Activated T-cell treated with anti-CD3 and anti-CD28 coated beads for 4 hours (primary cell): Measurements from ENCODE around the gene ATRNL1.
A peak's percentile ranks its signal among the peaks of the same experiment; 100 is the strongest.
"Not testable (repeated sequence)": the region's sequence is repeated elsewhere in the genome, so short reads cannot be mapped to it uniquely, and the experiment has no call there.

Source experiments
- DNase-seq: peaks from one replicate; pipeline ENCODE4 v3.0.0-alpha.2; 2020

The ATRNL1 gene

GRCh38 chr10:115091161-115091560 is 2.0 kb upstream of the ATRNL1 start:
- DNase-seq = no peak

- DNase-seq = no peak
Observed at GRCh38 chr10:115092258-115092554, 959 bp upstream of the ATRNL1 start.

GRCh38 chr10:115092555-115093285 is 445 bp upstream of the ATRNL1 start:
- peak; percentile 14 for DNase-seq

- no peak for DNase-seq
Observed at GRCh38 chr10:115093776-115094408, 727 bp downstream of the ATRNL1 start.

GRCh38 chr10:115094416-115095140 is 1.4 kb downstream of the ATRNL1 start:
- DNase-seq = no peak

GRCh38 chr10:115095758-115096157 is 2.6 kb downstream of the ATRNL1 start:
- DNase-seq = no peak

- no peak for DNase-seq
Observed at GRCh38 chr10:115103700-115104099, 10.5 kb downstream of the ATRNL1 start.

- DNase-seq = not testable (repeated sequence)
Observed at GRCh38 chr10:115105411-115105810, 12.2 kb downstream of the ATRNL1 start.

- DNase-seq = no peak
Observed at GRCh38 chr10:115107830-115108229, 14.7 kb downstream of the ATRNL1 start.

- DNase-seq = no peak
Observed at GRCh38 chr10:115117301-115117700, 24.1 kb downstream of the ATRNL1 start.

GRCh38 chr10:115118346-115118745 is 25.2 kb downstream of the ATRNL1 start:
- no peak for DNase-seq

- DNase-seq = no peak
Observed at GRCh38 chr10:115125505-115125904, 32.3 kb downstream of the ATRNL1 start.

GRCh38 chr10:115129752-115130151 is 36.6 kb downstream of the ATRNL1 start:
- no peak for DNase-seq

- DNase-seq = no peak
Observed at GRCh38 chr10:115136616-115137015, 43.5 kb downstream of the ATRNL1 start.

- no peak for DNase-seq
Observed at GRCh38 chr10:115141254-115141653, 48.1 kb downstream of the ATRNL1 start.

GRCh38 chr10:115157357-115157756 is 64.2 kb downstream of the ATRNL1 start:
- DNase-seq = no peak

- no peak for DNase-seq
Observed at GRCh38 chr10:115163129-115163528, 70.0 kb downstream of the ATRNL1 start.

GRCh38 chr10:115164220-115164619 is 71.1 kb downstream of the ATRNL1 start:
- no peak for DNase-seq

- DNase-seq = no peak
Observed at GRCh38 chr10:115167751-115168150, 74.6 kb downstream of the ATRNL1 start.

- DNase-seq = no peak
Observed at GRCh38 chr10:115171392-115171960, 78.3 kb downstream of the ATRNL1 start.

- DNase-seq = no peak
Observed at GRCh38 chr10:115173915-115174443, 80.8 kb downstream of the ATRNL1 start.

GRCh38 chr10:115207276-115207675 is 114.1 kb downstream of the ATRNL1 start:
- DNase-seq = not testable (repeated sequence)

- no peak for DNase-seq
Observed at GRCh38 chr10:115209133-115209532, 116.0 kb downstream of the ATRNL1 start.

- no peak for DNase-seq
Observed at GRCh38 chr10:115214829-115215228, 121.7 kb downstream of the ATRNL1 start.
